ENCODE results near the gene FOXL2NB. TPM values are rescaled to one million over a fixed set of nuclear protein-coding genes. Genes with fewer than 3 reads are reported as not detected.

Gene FOXL2NB
- polyA plus RNA-seq, 1 donor from 2014 or later, result not detected

- H3F3A ChIP-seq (ENCODE audit: insufficient read depth, low read length, poor library complexity, severe bottlenecking), result no peaks in the 10 kb centered on the region
- H3K27ac ChIP-seq (ENCODE audit: low read length), result no peak overlapping the region
- no peak overlapping the region for H2AFZ ChIP-seq (ENCODE audit: low read depth, low read length)
- no peaks in the 10 kb centered on the region for H3K27me3 ChIP-seq (ENCODE audit: insufficient read depth, low read depth, low read length)
- no peak for TF ChIP-seq TAF1 (IDR thresholded peaks at IDR 0.05; ENCODE audit: low read depth)
- H4K20me1 ChIP-seq (ENCODE audit: insufficient read depth), result no peaks in the 10 kb centered on the region
- no peaks in the 10 kb centered on the region for H3K36me3 ChIP-seq (ENCODE audit: insufficient read depth, low read length)
- no peaks in the 10 kb centered on the region for H3K9me3 ChIP-seq (ENCODE audit: low read length)
- H3K9me2 ChIP-seq (ENCODE audit: insufficient read depth, low read length), result no peaks in the 10 kb centered on the region
- H3K79me2 ChIP-seq (replicated peaks; ENCODE audit: insufficient read depth, low read length), result no peaks in the 10 kb centered on the region
- H3K4me3 ChIP-seq (ENCODE audit: low read length), result no peak overlapping the region
- no peak overlapping the region for H3K9ac ChIP-seq (ENCODE audit: low read length)
- H3K4me2 ChIP-seq (ENCODE audit: low read length), result no peak overlapping the region
Observed at GRCh38 chr3:138972941-138973340, 25.9 kb downstream of the FOXL2NB start.

DNA sequence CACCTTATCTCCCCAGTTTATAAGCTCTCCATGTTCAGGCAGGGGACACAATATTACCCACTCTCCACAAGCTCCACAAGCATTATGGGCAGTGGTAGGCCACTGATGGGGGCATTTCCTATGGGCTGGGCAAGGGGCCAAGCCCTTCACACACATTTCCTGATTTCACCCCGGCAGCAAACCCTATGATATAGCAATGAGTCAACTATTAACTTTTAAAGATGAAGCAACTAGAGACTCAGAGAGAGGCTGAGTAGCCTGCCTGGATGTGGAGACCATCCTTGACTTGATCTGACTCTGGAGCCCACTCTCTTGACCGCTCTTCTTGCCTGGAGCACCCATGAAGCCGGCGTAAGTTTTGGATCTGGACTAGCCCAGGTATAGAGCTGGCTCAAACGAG lies 27.4 kb downstream of the FOXL2NB start:
- no peaks in the 10 kb centered on the region for H3K9me3 ChIP-seq (ENCODE audit: low read length)
- H3K79me2 ChIP-seq (replicated peaks; ENCODE audit: insufficient read depth, low read length), result no peaks in the 10 kb centered on the region
- H3K36me3 ChIP-seq (ENCODE audit: insufficient read depth, low read length), result no peaks in the 10 kb centered on the region
- no peak overlapping the region for H3K4me3 ChIP-seq (ENCODE audit: low read length)
- no peak overlapping the region for H3K27ac ChIP-seq (ENCODE audit: low read length)
- H3F3A ChIP-seq (ENCODE audit: insufficient read depth, low read length, poor library complexity, severe bottlenecking), result no peaks in the 10 kb centered on the region
- H3K4me2 ChIP-seq (ENCODE audit: low read length), result no peak overlapping the region
- H2AFZ ChIP-seq (ENCODE audit: low read depth, low read length), result no peak overlapping the region
- no peaks in the 10 kb centered on the region for H3K27me3 ChIP-seq (ENCODE audit: insufficient read depth, low read depth, low read length)
- H4K20me1 ChIP-seq (ENCODE audit: insufficient read depth), result no peaks in the 10 kb centered on the region
- H3K9me2 ChIP-seq (ENCODE audit: insufficient read depth, low read length), result no peaks in the 10 kb centered on the region
- H3K9ac ChIP-seq (ENCODE audit: low read length), result no peak overlapping the region
- TF ChIP-seq POLR2AphosphoS5 (IDR thresholded peaks at IDR 0.05) (no peak), EZH2 (IDR thresholded peaks at IDR 0.05; ENCODE audit: borderline replicate concordance, insufficient read depth, low read length, poor library complexity, severe bottlenecking) (no peak), MXI1 (conservative IDR thresholded peaks at IDR 0.05; ENCODE audit: poor library complexity, severe bottlenecking) (no peak), RAD21 (conservative IDR thresholded peaks at IDR 0.05) (no peak), REST (IDR thresholded peaks at IDR 0.05; ENCODE audit: borderline replicate concordance) (no peak), TAF1 (IDR thresholded peaks at IDR 0.05; ENCODE audit: low read depth) (no peak), EP300 (conservative IDR thresholded peaks at IDR 0.05; ENCODE audit: poor library complexity, severe bottlenecking) (no peak)
- TF ChIP-seq, protein P1, sequence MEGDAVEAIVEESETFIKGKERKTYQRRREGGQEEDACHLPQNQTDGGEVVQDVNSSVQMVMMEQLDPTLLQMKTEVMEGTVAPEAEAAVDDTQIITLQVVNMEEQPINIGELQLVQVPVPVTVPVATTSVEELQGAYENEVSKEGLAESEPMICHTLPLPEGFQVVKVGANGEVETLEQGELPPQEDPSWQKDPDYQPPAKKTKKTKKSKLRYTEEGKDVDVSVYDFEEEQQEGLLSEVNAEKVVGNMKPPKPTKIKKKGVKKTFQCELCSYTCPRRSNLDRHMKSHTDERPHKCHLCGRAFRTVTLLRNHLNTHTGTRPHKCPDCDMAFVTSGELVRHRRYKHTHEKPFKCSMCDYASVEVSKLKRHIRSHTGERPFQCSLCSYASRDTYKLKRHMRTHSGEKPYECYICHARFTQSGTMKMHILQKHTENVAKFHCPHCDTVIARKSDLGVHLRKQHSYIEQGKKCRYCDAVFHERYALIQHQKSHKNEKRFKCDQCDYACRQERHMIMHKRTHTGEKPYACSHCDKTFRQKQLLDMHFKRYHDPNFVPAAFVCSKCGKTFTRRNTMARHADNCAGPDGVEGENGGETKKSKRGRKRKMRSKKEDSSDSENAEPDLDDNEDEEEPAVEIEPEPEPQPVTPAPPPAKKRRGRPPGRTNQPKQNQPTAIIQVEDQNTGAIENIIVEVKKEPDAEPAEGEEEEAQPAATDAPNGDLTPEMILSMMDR (IDR thresholded peaks at IDR 0.05; ENCODE audit: poor library complexity, severe bottlenecking), result no peak

DNA sequence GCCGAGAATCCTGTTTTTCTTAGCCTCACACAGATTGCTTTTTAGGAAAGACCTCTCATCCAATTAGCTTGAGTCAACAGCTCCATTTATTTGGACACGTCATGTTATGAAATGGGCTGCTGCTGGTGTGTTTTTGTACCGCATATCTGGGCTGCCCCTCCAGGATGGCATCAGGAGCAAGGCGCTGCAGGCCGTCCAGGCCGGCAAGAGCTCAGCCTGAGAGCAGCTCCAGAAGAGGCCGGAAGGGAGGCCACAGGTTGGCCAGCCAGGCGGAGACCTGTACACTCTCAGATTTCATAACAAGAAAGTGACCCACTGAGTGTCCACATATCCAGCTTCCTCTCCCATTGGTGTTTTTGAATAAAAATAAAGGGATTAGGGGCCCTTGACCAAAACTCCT lies 28.3 kb downstream of the FOXL2NB start:
- Histone ChIP-seq H3K4me3 (ENCODE audit: low read length) (no peak overlapping the region), H3K27me3 (ENCODE audit: insufficient read depth, low read depth, low read length) (no peaks in the 10 kb centered on the region), H3K27ac (ENCODE audit: low read length) (no peak overlapping the region), H3K4me2 (ENCODE audit: low read length) (no peak overlapping the region), H2AFZ (ENCODE audit: low read depth, low read length) (no peak overlapping the region), H3K9ac (ENCODE audit: low read length) (no peak overlapping the region), H4K20me1 (ENCODE audit: insufficient read depth) (no peaks in the 10 kb centered on the region), H3K9me2 (ENCODE audit: insufficient read depth, low read length) (no peaks in the 10 kb centered on the region), H3F3A (ENCODE audit: insufficient read depth, low read length, poor library complexity, severe bottlenecking) (no peaks in the 10 kb centered on the region), H3K79me2 (replicated peaks; ENCODE audit: insufficient read depth, low read length) (no peaks in the 10 kb centered on the region), H3K9me3 (ENCODE audit: low read length) (no peaks in the 10 kb centered on the region), H3K36me3 (ENCODE audit: insufficient read depth, low read length) (no peaks in the 10 kb centered on the region)
- TF ChIP-seq RAD21 (conservative IDR thresholded peaks at IDR 0.05) (no peak), POLR2AphosphoS5 (IDR thresholded peaks at IDR 0.05) (no peak), TAF1 (IDR thresholded peaks at IDR 0.05; ENCODE audit: low read depth) (no peak), EZH2 (IDR thresholded peaks at IDR 0.05; ENCODE audit: borderline replicate concordance, insufficient read depth, low read length, poor library complexity, severe bottlenecking) (no peak), REST (IDR thresholded peaks at IDR 0.05; ENCODE audit: borderline replicate concordance) (no peak), SMC3 (conservative IDR thresholded peaks at IDR 0.05; ENCODE audit: poor library complexity) (no peak), MXI1 (conservative IDR thresholded peaks at IDR 0.05; ENCODE audit: poor library complexity, severe bottlenecking) (no peak), EP300 (conservative IDR thresholded peaks at IDR 0.05; ENCODE audit: poor library complexity, severe bottlenecking) (no peak)
- TF ChIP-seq, protein P1 (IDR thresholded peaks at IDR 0.05; ENCODE audit: poor library complexity, severe bottlenecking), result no peak

All from neural cell (in vitro differentiated cells).